Measurements from ENCODE around the gene DSPP.

DNA sequence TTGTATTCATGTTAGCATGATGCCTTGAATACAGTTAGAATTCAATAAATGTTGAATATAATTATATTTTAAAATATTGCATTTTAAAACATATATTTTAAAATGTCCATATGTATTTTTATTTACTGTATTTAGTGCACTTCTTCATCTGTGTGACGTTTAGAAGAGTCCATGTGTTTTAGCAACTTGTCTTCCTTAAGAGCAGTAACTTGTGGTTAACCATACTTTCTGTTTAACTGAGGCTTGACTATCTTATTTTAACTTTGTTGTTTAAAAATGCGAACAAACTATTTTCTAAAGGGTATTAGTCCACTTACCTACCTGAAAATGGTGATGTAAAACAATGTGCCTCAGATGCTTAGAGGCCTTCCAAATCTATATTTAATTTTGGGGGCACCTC, 42.6 kb downstream of the DSPP start:
- no peak for TF ChIP-seq POLR2AphosphoS5 (IDR thresholded peaks at IDR 0.05; ENCODE audit: borderline replicate concordance, low read depth, low read length)
- no peak for TF ChIP-seq EZH2 (IDR thresholded peaks at IDR 0.05)
